Stimulated activated naive CD4-positive, alpha-beta T cell (primary cell): ENCODE results near the gene MAGI2.
"Not testable (repeated sequence)": the region's sequence is repeated elsewhere in the genome, so short reads cannot be mapped to it uniquely, and the experiment has no call there.

Source experiments
- DNase-seq, 6 experiments: peaks; one replicate each; lab custom pipeline; 2025; lab: John Stamatoyannopoulos, UW

The MAGI2 gene

GRCh38 chr7:78296644-78297371 is 1156.7 kb downstream of the MAGI2 start:
- DNase-seq = no peak

GRCh38 chr7:78296046-78296597 is 1157.3 kb downstream of the MAGI2 start:
- DNase-seq = no peak

- not testable (repeated sequence) for DNase-seq
Measured at GRCh38 chr7:78289471-78289870, 1164.0 kb downstream of the MAGI2 start.

- no peak for DNase-seq
Measured at GRCh38 chr7:78284945-78285344, 1168.5 kb downstream of the MAGI2 start.

- DNase-seq = no peak
Measured at GRCh38 chr7:78280276-78280675, 1173.2 kb downstream of the MAGI2 start.

- no peak for DNase-seq
Measured at GRCh38 chr7:78279457-78279856, 1174.0 kb downstream of the MAGI2 start.

- DNase-seq = no peak
Measured at GRCh38 chr7:78279032-78279431, 1174.4 kb downstream of the MAGI2 start.

GRCh38 chr7:78267141-78267540 is 1186.3 kb downstream of the MAGI2 start:
- no peak for DNase-seq

- no peak for DNase-seq
Measured at GRCh38 chr7:78265486-78265885, 1188.0 kb downstream of the MAGI2 start.

GRCh38 chr7:78265071-78265470 is 1188.4 kb downstream of the MAGI2 start:
- no peak for DNase-seq

- DNase-seq = no peak
Measured at GRCh38 chr7:78264105-78264504, 1189.4 kb downstream of the MAGI2 start.

GRCh38 chr7:78261739-78262138 is 1191.7 kb downstream of the MAGI2 start:
- no peak for DNase-seq

GRCh38 chr7:78261302-78261701 is 1192.2 kb downstream of the MAGI2 start:
- no peak for DNase-seq

GRCh38 chr7:78260826-78261225 is 1192.6 kb downstream of the MAGI2 start:
- DNase-seq = no peak

GRCh38 chr7:78254726-78255055 is 1198.8 kb downstream of the MAGI2 start:
- no peak for DNase-seq

GRCh38 chr7:78253850-78254725 is 1199.4 kb downstream of the MAGI2 start:
- DNase-seq = no peak

GRCh38 chr7:78248867-78249266 is 1204.6 kb downstream of the MAGI2 start:
- no peak for DNase-seq

- DNase-seq = no peak
Measured at GRCh38 chr7:78247910-78248689, 1205.4 kb downstream of the MAGI2 start.

- not testable (repeated sequence) for DNase-seq
Measured at GRCh38 chr7:78240179-78240578, 1213.3 kb downstream of the MAGI2 start.

GRCh38 chr7:78234634-78235033 is 1218.8 kb downstream of the MAGI2 start:
- no peak for DNase-seq

- no peak for DNase-seq
Measured at GRCh38 chr7:78232806-78233205, 1220.7 kb downstream of the MAGI2 start.

GRCh38 chr7:78226059-78226719 is 1227.3 kb downstream of the MAGI2 start:
- no peak for DNase-seq
